Liver (tissue), 9 donors: Measurements from ENCODE around the gene NUPR1. TPM values are rescaled to one million over a fixed set of nuclear protein-coding genes. Genes with fewer than 3 reads are reported as not detected.

Experiments used
- DNase-seq: peaks from one replicate; pipeline ENCODE4 v3.0.0-alpha.2; 2017; ENCODE audit warnings: low spot score
- H3K27ac ChIP-seq, 2 donors: one replicate each; pipeline ENCODE4 v1.7.0; 2013; ENCODE audit warnings: inconsistent platforms in 2 of 2, low read length in 2 of 2, control low read depth in 1 of 2, low read depth in 1 of 2, mild to moderate bottlenecking in 1 of 2
- H3K27me3 ChIP-seq, 4 donors: one replicate each; pipeline versions ENCODE4 v1.6.1 to v1.7.0; 2013; ENCODE audit warnings: low read length in 3 of 4, inconsistent platforms in 1 of 4, mild to moderate bottlenecking in 1 of 4, moderate library complexity in 1 of 4; ENCODE audit not compliant: control insufficient read depth in 4 of 4, insufficient read depth in 4 of 4
- H3K36me3 ChIP-seq, 4 donors: one replicate each; pipeline versions ENCODE4 v1.6.1 to v1.7.0; 2013; ENCODE audit warnings: low read length in 3 of 4, mild to moderate bottlenecking in 3 of 4, low read depth in 1 of 4, moderate library complexity in 1 of 4; ENCODE audit not compliant: control insufficient read depth in 4 of 4, insufficient read depth in 3 of 4
- H3K4me1 ChIP-seq, 4 donors: one replicate each; pipeline versions ENCODE4 v1.6.1 to v1.7.0; 2013; ENCODE audit warnings: low read length in 3 of 4, mild to moderate bottlenecking in 3 of 4, moderate library complexity in 1 of 4; ENCODE audit not compliant: control insufficient read depth in 4 of 4, insufficient read depth in 4 of 4
- H3K4me3 ChIP-seq, 3 donors: one replicate each; pipeline versions ENCODE4 v1.6.1 to v1.7.0; 2013; ENCODE audit warnings: low read length in 3 of 3, control low read depth in 1 of 3, low read depth in 1 of 3, mild to moderate bottlenecking in 1 of 3
- H3K9ac ChIP-seq, 2 donors: one replicate each; pipeline ENCODE4 v1.7.0; 2013; ENCODE audit warnings: low read length in 2 of 2, mild to moderate bottlenecking in 2 of 2, moderate library complexity in 2 of 2, control low read depth in 1 of 2, low read depth in 1 of 2
- H3K9me3 ChIP-seq, 4 donors: one replicate each; pipeline versions ENCODE4 v1.6.1 to v1.7.0; 2013; ENCODE audit warnings: low read length in 3 of 4; ENCODE audit not compliant: control insufficient read depth in 4 of 4
- ATF3 ChIP-seq: IDR thresholded peaks from 2 replicates; pipeline ENCODE4 v1.6.1; 2016; ENCODE audit warnings: antibody characterized with exemption
- CTCF ChIP-seq: fragments of 150-350 bp; IDR thresholded peaks from 2 replicates; pipeline ENCODE4 v1.5.1; 2017; ENCODE audit warnings: improper control_type of control experiment, low read depth, low read length; ENCODE audit not compliant: missing input control
- EGR1 ChIP-seq, 2 donors: IDR thresholded peaks; 2 replicates each; pipeline ENCODE4 v1.6.1; 2016 to 2018; ENCODE audit warnings: antibody characterized with exemption in 2 of 2, low read depth in 2 of 2
- FOXA1 ChIP-seq: IDR thresholded peaks from 2 replicates; pipeline ENCODE4 v1.6.1; 2016; ENCODE audit warnings: antibody characterized with exemption
- FOXA2 ChIP-seq: IDR thresholded peaks from 2 replicates; pipeline ENCODE4 v1.6.1; 2016; ENCODE audit warnings: antibody characterized with exemption
- GABPA ChIP-seq, 2 donors: IDR thresholded peaks in 1 of 2; conservative IDR thresholded peaks in 1 of 2; 2 replicates each; pipeline ENCODE4 v1.6.1; 2016; ENCODE audit warnings: antibody characterized with exemption in 2 of 2, mild to moderate bottlenecking in 1 of 2, moderate library complexity in 1 of 2
- HNF4A ChIP-seq, 2 donors: conservative IDR thresholded peaks; 2 replicates each; pipeline ENCODE4 v1.6.1; 2016; ENCODE audit warnings: antibody characterized with exemption in 2 of 2, mild to moderate bottlenecking in 2 of 2
- JUND ChIP-seq, 2 donors: IDR thresholded peaks; 2 replicates each; pipeline ENCODE4 v1.6.1; 2016; ENCODE audit warnings: antibody characterized with exemption in 2 of 2
- MAX ChIP-seq: IDR thresholded peaks from 2 replicates; pipeline ENCODE4 v1.6.1; 2016; ENCODE audit warnings: antibody characterized with exemption
- NR2F2 ChIP-seq: IDR thresholded peaks from 2 replicates; pipeline ENCODE4 v1.6.1; 2016; ENCODE audit warnings: antibody characterized with exemption
- RAD21 ChIP-seq, 2 donors: IDR thresholded peaks; 2 replicates each; pipeline ENCODE4 v1.6.1; 2016; ENCODE audit warnings: antibody characterized with exemption in 2 of 2, mild to moderate bottlenecking in 2 of 2
- RXRA ChIP-seq, 2 donors: IDR thresholded peaks; 2 replicates each; pipeline ENCODE4 v1.6.1; 2017 to 2018; ENCODE audit warnings: antibody characterized with exemption in 2 of 2, mild to moderate bottlenecking in 1 of 2
- SP1 ChIP-seq: IDR thresholded peaks from 2 replicates; pipeline ENCODE4 v1.6.1; 2018; ENCODE audit warnings: antibody characterized with exemption, mild to moderate bottlenecking
- TAF1 ChIP-seq: conservative IDR thresholded peaks from 2 replicates; pipeline ENCODE4 v1.6.1; 2016; ENCODE audit warnings: antibody characterized with exemption, mild to moderate bottlenecking
- YY1 ChIP-seq: IDR thresholded peaks from 2 replicates; pipeline ENCODE4 v1.6.1; 2016; ENCODE audit warnings: antibody characterized with exemption, mild to moderate bottlenecking
- ZBTB33 ChIP-seq: IDR thresholded peaks from 2 replicates; pipeline ENCODE4 v1.6.1; 2016; ENCODE audit warnings: antibody characterized with exemption
- WGBS: extraction: QIAGEN DNeasy Blood & Tissue Kit; methylation state at CpG from one replicate; pipeline ENCODE4 v1.1.7; 2013; 5-methylcytosine and 5-hydroxymethylcytosine counted together
- polyA plus RNA-seq, 2 donors: library from polyadenylated mRNA; stranded (reverse) in 1 of 2; unstranded in 1 of 2; fragments of 200-250 nt in 1 of 2; fragments of >200 nt in 1 of 2; fragmentation: Nextera tagmentation in 1 of 2; extraction: Ambion mirVana in 1 of 2; gene quantifications; one replicate each; pipeline versions ENCODE4 v1.2.1 to v1.2.3, GENCODE V29; 2013 to 2015
- total RNA-seq, 2 donors: library from RNA; depleted of rRNA; stranded (reverse); fragments of >200 nt; gene quantifications; one replicate each; pipeline ENCODE4 v1.2.3, GENCODE V29; 2014
- donor health status: healthy.
- donor health status: healthy.
- donor health status: healthy.
- donor health status: healthy.
- donor health status: healthy.

The NUPR1 gene
- total and polyA plus RNA-seq, 4 donors = 10.9 to 305 (median 62.6) TPM

- no peak overlapping the region for H3K27ac ChIP-seq
- H3K4me1 ChIP-seq = no peaks in the 10 kb centered on the region
- no peak for DNase-seq
- H3K9me3 ChIP-seq = no peaks in the 10 kb centered on the region
- H3K27me3 ChIP-seq = no peaks in the 10 kb centered on the region
- no peak for TF ChIP-seq EGR1 (IDR thresholded peaks at IDR 0.05; ENCODE audit: low read depth in 2 of 2)
- no peak for TF ChIP-seq JUND (IDR thresholded peaks at IDR 0.05)
- TF ChIP-seq GABPA (IDR thresholded peaks at IDR 0.05 in 1 of 2, conservative IDR thresholded peaks at IDR 0.05 in 1 of 2) = no peak
- TF ChIP-seq MAX = no peak
- 83% methylated on average over 8 of the region's 8 CpGs for WGBS
- no peak overlapping the region for H3K4me3 ChIP-seq
- H3K9ac ChIP-seq = no peak overlapping the region
- peaks cover 11 to 68% (median 30%) of the 10 kb centered on the region in 4 donors for H3K36me3 ChIP-seq
These were observed 48.6 kb upstream of the NUPR1 start for GRCh38 chr16:28587386-28587785.

GRCh38 chr16:28586466-28586865, 47.7 kb upstream of the NUPR1 start:
- DNase-seq = no peak
- Histone ChIP-seq H3K4me3 (no peak overlapping the region), H3K4me1 (no peaks in the 10 kb centered on the region), H3K27ac (no peak overlapping the region), H3K9me3 (no peaks in the 10 kb centered on the region), H3K9ac (no peak overlapping the region), H3K27me3 (no peaks in the 10 kb centered on the region), H3K36me3 (peaks cover 9 to 69% (median 33%) of the 10 kb centered on the region in 4 donors)
- TF ChIP-seq RXRA (IDR thresholded peaks at IDR 0.05) = no peak
- no peak for TF ChIP-seq CTCF
- no peak for TF ChIP-seq TAF1
- no peak for TF ChIP-seq YY1
- no peak for TF ChIP-seq EGR1 (IDR thresholded peaks at IDR 0.05; ENCODE audit: low read depth in 2 of 2)
- no peak for TF ChIP-seq SP1
- no peak for TF ChIP-seq FOXA2
- no peak for TF ChIP-seq MAX
- no peak for TF ChIP-seq HNF4A (conservative IDR thresholded peaks at IDR 0.05)
- WGBS = 94% methylated on average over 3 of the region's 3 CpGs

GRCh38 chr16:28585674-28586073, 46.9 kb upstream of the NUPR1 start:
- no peak overlapping the region for H3K4me3 ChIP-seq
- no peak overlapping the region for H3K9ac ChIP-seq
- H3K9me3 ChIP-seq = no peaks in the 10 kb centered on the region
- no peak overlapping the region for H3K27ac ChIP-seq
- no peaks in the 10 kb centered on the region for H3K27me3 ChIP-seq
- no peak for DNase-seq
- peaks cover 6 to 69% (median 30%) of the 10 kb centered on the region in 4 donors for H3K36me3 ChIP-seq
- 86% methylated on average over 11 of the region's 11 CpGs for WGBS
- H3K4me1 ChIP-seq = no peaks in the 10 kb centered on the region
- TF ChIP-seq FOXA1 (no peak), ATF3 (no peak), TAF1 (no peak), CTCF (no peak), MAX (no peak), NR2F2 (no peak), RAD21 (IDR thresholded peaks at IDR 0.05) (no peak), RXRA (IDR thresholded peaks at IDR 0.05) (no peak), ZBTB33 (no peak), GABPA (IDR thresholded peaks at IDR 0.05 in 1 of 2, conservative IDR thresholded peaks at IDR 0.05 in 1 of 2) (no peak), YY1 (no peak), EGR1 (IDR thresholded peaks at IDR 0.05; ENCODE audit: low read depth in 2 of 2) (no peak), HNF4A (conservative IDR thresholded peaks at IDR 0.05) (no peak), JUND (IDR thresholded peaks at IDR 0.05) (no peak), FOXA2 (no peak)
